Keratinocyte (primary cell): ENCODE data around the gene BAZ2B.

ENCODE experiments used
- CTCF ChIP-seq, 3 experiments: IDR thresholded peaks in 1 of 3; conservative IDR thresholded peaks in 1 of 3; optimal IDR thresholded peaks in 1 of 3; 2 replicates in 2 of 3; 3 replicates in 1 of 3; pipeline versions ENCODE3 to v1.5.1; 2011; ENCODE audit warnings: low read length in 3 of 3, mild to moderate bottlenecking in 3 of 3, moderate library complexity in 2 of 3, control low read depth in 1 of 3, inconsistent platforms in 1 of 3; ENCODE audit not compliant: insufficient read depth in 2 of 3; ENCODE audit errors: extremely low read depth in 1 of 3
- EZH2 ChIP-seq: IDR thresholded peaks from one replicate; pipeline ENCODE4 v1.6.1; 2012; ENCODE audit warnings: inconsistent platforms, mild to moderate bottlenecking, low read length, moderate library complexity

DNA sequence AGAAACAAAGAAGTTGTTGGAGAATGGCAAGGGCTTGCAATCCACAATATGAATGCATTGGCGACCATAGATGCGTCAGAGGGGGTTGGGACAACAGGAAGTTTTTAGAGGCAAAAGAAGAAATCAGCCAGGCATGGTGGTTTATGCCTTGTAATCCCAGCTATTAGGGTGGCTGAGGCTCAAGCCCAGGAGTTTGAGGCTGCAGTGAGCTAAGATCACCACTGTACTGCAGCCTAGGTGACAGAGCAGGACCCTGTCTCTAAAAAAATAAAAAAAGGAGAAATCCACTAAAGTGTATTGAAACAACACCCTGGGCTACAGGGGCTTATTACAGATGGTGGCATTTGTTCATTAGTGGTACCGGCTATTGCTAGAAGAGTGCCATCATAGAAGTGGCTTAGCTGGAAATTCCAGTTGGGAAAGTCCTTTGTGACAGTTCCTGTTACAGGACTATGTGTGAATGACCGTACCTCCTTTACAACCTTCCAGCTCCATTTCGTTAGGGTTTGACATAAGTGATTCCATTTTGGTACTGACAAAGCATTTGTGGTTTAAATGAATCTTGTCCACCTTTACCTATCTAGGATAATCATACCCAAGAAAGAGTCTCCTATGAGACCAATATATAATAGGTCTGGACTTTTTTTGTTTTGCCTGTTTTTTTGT lies 319.2 kb downstream of the BAZ2B start:
- TF ChIP-seq CTCF (optimal IDR thresholded peaks at IDR 0.05 in 1 of 3, IDR thresholded peaks at IDR 0.05 in 1 of 3, conservative IDR thresholded peaks at IDR 0.05 in 1 of 3; ENCODE audit: extremely low read depth in 1 of 3, insufficient read depth in 2 of 3, low read length in 3 of 3) (no peak), EZH2 (no peak)
